Cardiac septum (tissue), 1 donor: Measurements from ENCODE around the gene FIP1L1. TPM values are rescaled to one million over a fixed set of nuclear protein-coding genes. Genes with fewer than 3 reads are reported as not detected.
"Not testable (repeated sequence)": the region's sequence is repeated elsewhere in the genome, so short reads cannot be mapped to it uniquely, and the experiment has no call there.

Experiments used
- DNase-seq: peaks from one replicate; pipeline ENCODE4 v3.0.0-alpha.2; 2020; ENCODE audit warnings: low spot score
- intact Hi-C: fragments of 100-400 bp; cut with DNase I; formaldehyde crosslinking; loops from one replicate; pipeline ENCODE4 v1.14.0; 2022
- long read RNA-seq: library from polyadenylated mRNA; unstranded; transcript quantifications from one replicate; pipeline ENCODE4 v2.0.0, GENCODE V29; 2021
- total RNA-seq: library from RNA; stranded (reverse); fragmentation: NEBNext Ultra II Directional; extraction: Animal tissue kit (Norgen Biotek cat#: 25700); gene quantifications from one replicate; pipeline ENCODE4 v1.2.1, GENCODE V29; 2021
- donor health status: DM: no; HTN: no; CAD: no.

The FIP1L1 gene
- total RNA-seq = 39.2 TPM
- long read RNA-seq, transcript FIP1L1-201 (15 exons, 1,878 nt) = major isoform, 5 of 67 reads
- long read RNA-seq, partial matches to known transcripts = 6 of 67 reads
- long read RNA-seq, other reads (novel, unspliced or antisense) = 50 of 67 reads

GRCh38 chr4:53377319-53378170, at the start of gene FIP1L1:
FIP1L1 (plus strand) TSS chr4:53377641; CDS start chr4:53377839, 198 bp downstream.
- intact Hi-C loops = loop anchor here (1.0 to 10.0 kb wide), 2 partner anchors 11 to 363 kb away; partner anchors contain the start of gene SCFD2
- DNase-seq = peak; percentile 98

GRCh38 chr4:53334916-53335315, 42.5 kb upstream of the FIP1L1 start:
- intact Hi-C loops = not testable (repeated sequence)

GRCh38 chr4:53340145-53340544, 37.3 kb upstream of the FIP1L1 start:
- intact Hi-C loops, DNase-seq: not testable (repeated sequence)

More at GRCh38 chr4:53334916-53335315, 42.5 kb upstream of the FIP1L1 start:
- not testable (repeated sequence) for DNase-seq

DNA sequence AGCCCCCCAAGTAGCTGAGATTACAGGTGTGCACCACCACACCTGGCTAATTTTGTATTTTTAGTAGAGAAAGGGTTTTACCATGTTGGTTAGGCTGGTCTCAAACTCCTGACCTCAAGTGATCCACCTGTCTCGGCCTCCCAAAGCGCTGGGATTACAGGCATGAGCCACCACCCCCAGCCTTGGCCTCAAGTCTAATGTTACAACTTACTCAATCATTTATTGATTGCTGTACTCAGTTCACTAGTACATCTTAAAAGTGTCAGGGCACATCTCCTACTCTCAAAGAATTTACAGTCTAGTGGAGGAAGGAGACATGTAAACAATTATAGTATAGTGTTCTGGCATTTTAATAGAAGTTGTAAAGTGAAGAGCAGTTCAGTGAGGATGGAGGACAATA, 31.0 kb upstream of the FIP1L1 start:
- intact Hi-C loops, DNase-seq: not testable (repeated sequence)

- no peak for DNase-seq
- intact Hi-C loops = no loop called here
These were observed 30.3 kb upstream of the FIP1L1 start for GRCh38 chr4:53346920-53347852.

DNA sequence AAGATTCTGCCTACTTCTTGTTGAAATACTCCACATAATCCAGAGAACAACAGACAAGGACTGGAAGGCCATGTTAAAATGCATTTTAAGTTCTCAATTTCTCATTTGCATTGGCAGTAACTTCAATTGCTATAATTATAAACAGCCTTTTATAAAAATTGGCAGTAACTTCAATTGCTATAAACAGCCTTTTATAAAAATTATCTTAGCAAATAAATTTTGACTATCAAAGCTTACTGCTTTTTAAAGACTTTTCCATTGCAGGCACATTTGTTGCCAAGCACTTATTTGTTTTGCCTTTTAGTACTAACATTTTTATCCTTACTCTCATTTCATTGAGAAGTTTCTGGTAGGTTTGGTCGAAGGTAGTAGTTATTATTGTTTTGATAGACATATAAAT, 29.4 kb upstream of the FIP1L1 start:
- intact Hi-C loops = no loop called here
- DNase-seq = no peak

- no peak for DNase-seq
- intact Hi-C loops = no loop called here
These were observed 28.4 kb upstream of the FIP1L1 start for GRCh38 chr4:53349091-53349491.

DNA sequence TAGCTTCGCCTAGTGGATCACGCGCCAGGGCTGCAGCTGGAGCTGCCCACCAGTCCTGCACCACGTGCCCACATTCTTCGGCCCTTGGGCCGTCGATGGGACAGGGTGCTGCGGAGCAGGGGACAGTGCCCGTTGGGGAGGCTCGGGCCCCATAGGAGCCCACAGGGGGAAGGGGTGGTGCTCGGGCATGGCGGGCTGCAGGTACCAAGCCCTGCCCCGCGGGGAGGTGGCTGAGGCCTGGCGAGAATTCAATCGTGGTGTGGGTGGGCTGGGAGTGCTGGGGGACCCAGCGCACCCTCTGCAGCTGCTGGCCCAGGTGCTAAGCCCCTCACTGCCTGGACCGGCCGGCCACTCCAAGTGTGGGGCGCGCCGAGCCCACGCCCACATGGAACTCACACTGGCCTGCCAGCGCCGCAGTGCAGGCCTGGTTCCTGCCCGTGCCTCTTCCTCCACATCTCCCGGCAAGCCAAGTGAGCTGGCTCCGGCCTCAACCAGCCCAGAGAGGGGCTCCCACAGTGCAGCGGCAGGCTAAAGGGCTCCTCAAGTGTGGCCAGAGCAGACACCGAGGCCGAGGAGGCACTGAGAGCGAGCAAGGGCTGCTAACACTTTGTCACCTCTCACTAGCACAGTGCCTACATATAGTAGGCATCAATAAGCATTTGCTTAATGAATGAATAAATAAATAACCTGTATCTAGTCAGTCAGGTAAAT, 23.3 kb upstream of the FIP1L1 start:
- DNase-seq = no peak
- intact Hi-C loops = no loop called here

GRCh38 chr4:53355930-53356521, 21.4 kb upstream of the FIP1L1 start:
- intact Hi-C loops = no loop called here
- DNase-seq = no peak

- no peak for DNase-seq
- intact Hi-C loops = no loop called here
These were observed 16.0 kb upstream of the FIP1L1 start for GRCh38 chr4:53361451-53361850.

DNA sequence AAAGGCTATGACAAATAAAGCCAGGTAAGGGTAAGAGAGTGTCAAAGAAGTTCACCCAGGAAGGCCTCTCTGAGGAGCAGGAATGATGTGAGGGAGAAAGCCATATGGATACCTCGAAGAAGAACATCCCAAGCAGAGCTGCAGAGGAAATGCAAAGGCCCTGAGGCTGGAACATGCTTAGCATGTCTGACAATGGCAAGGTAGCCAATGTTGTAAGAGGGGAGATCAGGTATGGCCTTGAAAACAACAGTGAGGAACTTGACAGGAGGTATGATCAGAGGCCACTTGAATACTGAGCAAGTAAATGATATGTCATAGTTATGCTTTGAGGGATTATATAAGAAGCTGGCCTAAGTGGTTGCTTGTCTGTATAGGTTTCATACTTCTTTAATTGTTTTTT, 15.3 kb upstream of the FIP1L1 start:
- intact Hi-C loops = no loop called here
- no peak for DNase-seq

DNA sequence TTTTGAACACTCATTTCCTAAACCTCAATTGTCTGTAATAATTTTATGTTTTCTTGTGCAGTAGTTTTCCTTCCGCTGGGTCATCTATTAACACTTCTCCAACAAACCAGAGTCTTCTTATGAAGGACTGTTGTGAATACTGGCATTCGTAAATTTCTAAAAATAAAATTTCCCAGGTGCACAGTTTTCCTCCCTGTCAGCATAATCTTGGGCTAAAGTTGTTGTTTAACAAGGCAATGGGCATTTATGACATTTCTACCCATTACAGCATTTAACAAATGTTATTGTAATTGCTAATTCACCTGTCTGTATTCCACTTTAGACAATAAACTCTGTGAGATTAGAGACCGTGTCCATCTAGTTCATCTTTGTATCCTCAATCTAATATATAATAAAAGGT, 12.8 kb upstream of the FIP1L1 start:
- intact Hi-C loops = loop anchor here (5.0 kb wide), 1 partner anchor 868 kb away; no protein-coding TSS in a partner anchor
- no peak for DNase-seq

- intact Hi-C loops = loop anchor here (5.0 kb wide), 1 partner anchor 867 kb away; no protein-coding TSS in a partner anchor
- DNase-seq = no peak
These were observed 12.3 kb upstream of the FIP1L1 start for GRCh38 chr4:53365121-53365485.

DNA sequence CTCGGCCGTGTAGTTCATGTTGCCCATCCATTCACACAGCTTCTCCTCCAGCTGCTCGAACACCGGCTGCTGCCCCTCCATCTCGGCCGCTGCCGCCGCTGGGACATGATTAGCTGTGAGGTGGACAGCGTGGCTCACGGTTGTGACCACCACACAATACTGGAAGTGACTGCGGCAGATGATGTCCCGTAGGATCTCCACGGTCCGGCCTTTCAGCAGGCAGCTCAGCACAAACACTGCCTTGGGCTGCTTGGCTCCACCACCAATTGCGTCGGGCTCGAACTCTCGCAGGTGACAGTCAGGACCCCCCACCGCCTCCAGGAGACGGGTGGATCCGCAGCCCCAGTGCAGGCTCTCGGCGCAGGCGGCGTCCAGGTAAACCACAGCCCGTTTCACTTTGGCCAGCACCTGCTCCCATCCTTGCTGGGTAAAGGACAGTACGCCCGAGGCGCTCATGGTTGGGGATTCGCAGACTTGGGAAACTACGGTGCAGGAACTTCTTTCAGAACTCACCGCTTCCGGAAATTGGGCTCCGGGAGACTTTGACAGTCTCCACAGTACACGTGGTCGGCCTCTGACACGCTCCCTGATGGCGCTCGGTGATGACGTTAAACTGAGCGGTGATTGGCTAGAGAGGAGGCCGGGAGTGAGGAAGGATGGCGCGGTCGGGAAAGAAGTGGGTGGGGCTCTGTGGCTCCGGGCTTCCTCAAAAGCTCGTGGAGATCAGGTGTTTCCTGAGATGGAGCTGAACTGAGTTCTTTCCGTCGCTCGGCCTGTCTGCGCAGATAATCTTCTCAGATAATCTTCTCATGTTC, 11.7 kb upstream of the FIP1L1 start, which contains the start of gene SCFD2:
Gene SCFD2 (minus strand): TSS at position 576 of the 815 bp plus-strand sequence.
- DNase-seq = peak; percentile 98
- intact Hi-C loops = loop anchor here (1.0 to 5.0 kb wide), 2 partner anchors 12 to 867 kb away; partner anchors contain the start of gene FIP1L1

- intact Hi-C loops = loop anchor here (1.0 to 5.0 kb wide), 2 partner anchors 11 to 866 kb away; partner anchors contain the start of gene FIP1L1
- no peak for DNase-seq
These were observed 11.1 kb upstream of the FIP1L1 start for GRCh38 chr4:53366301-53366716.

- no peak for DNase-seq
- intact Hi-C loops = loop anchor here (5.0 kb wide), 1 partner anchor 865 kb away; no protein-coding TSS in a partner anchor
These were observed 9.7 kb upstream of the FIP1L1 start for GRCh38 chr4:53367721-53368120.

DNA sequence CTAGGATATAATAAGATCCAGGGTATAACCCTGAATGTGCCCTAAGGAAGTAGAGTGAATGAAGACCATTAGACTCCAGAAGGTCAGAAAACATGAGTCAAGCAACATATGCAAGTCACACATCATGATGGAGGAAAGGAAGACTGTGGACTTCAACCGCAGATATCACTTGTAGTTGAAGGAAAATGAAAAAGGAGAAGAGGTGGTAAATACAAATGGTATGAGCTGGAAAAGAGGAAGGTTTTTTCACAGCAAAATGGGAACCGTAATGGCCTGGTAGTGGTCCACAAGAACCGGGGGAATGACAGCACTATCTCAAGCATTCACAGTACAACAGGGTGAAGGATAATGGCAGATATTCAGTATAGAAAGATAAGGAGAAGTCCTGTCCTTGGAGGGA, 6.4 kb upstream of the FIP1L1 start:
- intact Hi-C loops = loop anchor here (10.0 kb wide), 1 partner anchor 356 kb away; no protein-coding TSS in a partner anchor

More for the DNA sequence above, 6.4 kb upstream of the FIP1L1 start:
- DNase-seq = no peak
